Activated naive CD4-positive, alpha-beta T cell treated with anti-CD3 and anti-CD28 coated beads, Interleukin-2, amount 50 U/mL, for 16 hours (primary cell): ENCODE results near the gene PRAME.
A peak's percentile ranks its signal among the peaks of the same experiment; 100 is the strongest.
"Not testable (repeated sequence)": the region's sequence is repeated elsewhere in the genome, so short reads cannot be mapped to it uniquely, and the experiment has no call there.

Experiments
- DNase-seq: peaks from one replicate; pipeline ENCODE4 v3.0.0-alpha.2; 2020

The PRAME gene

GRCh38 chr22:22520667-22521602, 38.1 kb downstream of the PRAME start:
- no peak for DNase-seq

- DNase-seq = no peak
These were observed 38.9 kb downstream of the PRAME start, which contains the start of gene ZNF280A for GRCh38 chr22:22520020-22520656. Gene ZNF280A (minus strand): TSS chr22:22520270. CDS start chr22:22515630, 4,640 bp downstream.

GRCh38 chr22:22519591-22519990, 39.5 kb downstream of the PRAME start:
- DNase-seq = no peak

GRCh38 chr22:22516992-22517391, 42.1 kb downstream of the PRAME start:
- DNase-seq = no peak

GRCh38 chr22:22515890-22516289, 43.2 kb downstream of the PRAME start:
- DNase-seq = no peak

GRCh38 chr22:22514431-22514830, 44.6 kb downstream of the PRAME start:
- not testable (repeated sequence) for DNase-seq

- no peak for DNase-seq
These were observed 45.4 kb downstream of the PRAME start for GRCh38 chr22:22513619-22514018.

- no peak for DNase-seq
These were observed 46.1 kb downstream of the PRAME start for GRCh38 chr22:22512951-22513350.

GRCh38 chr22:22510833-22511232, 48.2 kb downstream of the PRAME start:
- DNase-seq = not testable (repeated sequence)

GRCh38 chr22:22509912-22510311, 49.2 kb downstream of the PRAME start:
- not testable (repeated sequence) for DNase-seq

- DNase-seq = peak; percentile 85
These were observed 50.5 kb downstream of the PRAME start, which contains the start of gene ZNF280B for GRCh38 chr22:22508274-22509176. Gene ZNF280B (minus strand): TSS chr22:22508742. CDS start chr22:22489398, 19,344 bp downstream.

- no peak for DNase-seq
These were observed 51.3 kb downstream of the PRAME start for GRCh38 chr22:22507743-22508273.

- no peak for DNase-seq
These were observed 52.3 kb downstream of the PRAME start for GRCh38 chr22:22506736-22507135.

GRCh38 chr22:22498267-22498666, 60.8 kb downstream of the PRAME start:
- no peak for DNase-seq
